ENCODE results near the gene CLEC2A. TPM values are rescaled to one million over a fixed set of nuclear protein-coding genes. Genes with fewer than 3 reads are reported as not detected.

CLEC2A gene
- total RNA-seq, 1 donor from 2014 or later, result not detected

- H3K27me3 ChIP-seq (ENCODE audit: control insufficient read depth, insufficient read depth, low read length), result no peaks in the 10 kb centered on the region
- H3K36me3 ChIP-seq (ENCODE audit: control insufficient read depth, insufficient read depth, low read length), result no peaks in the 10 kb centered on the region
- no peak for FAIRE-seq
- DNase-seq (ENCODE audit: low read depth), result no peak
- no peak for TF ChIP-seq CTCF (IDR thresholded peaks at IDR 0.05; ENCODE audit: insufficient read depth, low read length, severe bottlenecking)
- no peak overlapping the region for H3K4me3 ChIP-seq (ENCODE audit: low read depth, low read length)
These were observed 63.8 kb downstream of the CLEC2A start for GRCh38 chr12:9868311-9868801.

GRCh38 chr12:9867531-9867930, 64.6 kb downstream of the CLEC2A start:
- DNase-seq (ENCODE audit: low read depth) (no peak), FAIRE-seq (no peak)
- no peak for TF ChIP-seq CTCF (IDR thresholded peaks at IDR 0.05; ENCODE audit: insufficient read depth, low read length, severe bottlenecking)
- Histone ChIP-seq H3K4me3 (ENCODE audit: low read depth, low read length) (no peak overlapping the region), H3K27me3 (ENCODE audit: control insufficient read depth, insufficient read depth, low read length) (no peaks in the 10 kb centered on the region), H3K36me3 (ENCODE audit: control insufficient read depth, insufficient read depth, low read length) (no peaks in the 10 kb centered on the region)

GRCh38 chr12:9866860-9867269, 65.3 kb downstream of the CLEC2A start:
- no peak for TF ChIP-seq CTCF (IDR thresholded peaks at IDR 0.05; ENCODE audit: insufficient read depth, low read length, severe bottlenecking)
- no peak overlapping the region for H3K4me3 ChIP-seq (ENCODE audit: low read depth, low read length)

GRCh38 chr12:9864913-9865675, 67.1 kb downstream of the CLEC2A start:
- TF ChIP-seq CTCF (IDR thresholded peaks at IDR 0.05; ENCODE audit: insufficient read depth, low read length, severe bottlenecking), result no peak
- Histone ChIP-seq H3K4me3 (ENCODE audit: low read depth, low read length) (no peak overlapping the region), H3K36me3 (ENCODE audit: control insufficient read depth, insufficient read depth, low read length) (no peaks in the 10 kb centered on the region), H3K27me3 (ENCODE audit: control insufficient read depth, insufficient read depth, low read length) (no peaks in the 10 kb centered on the region)
- DNase-seq (ENCODE audit: low read depth) (no peak), FAIRE-seq (no peak)

More at GRCh38 chr12:9866860-9867269, 65.3 kb downstream of the CLEC2A start:
- FAIRE-seq (no peak), DNase-seq (ENCODE audit: low read depth) (no peak)
- H3K27me3 ChIP-seq (ENCODE audit: control insufficient read depth, insufficient read depth, low read length), result no peaks in the 10 kb centered on the region
- H3K36me3 ChIP-seq (ENCODE audit: control insufficient read depth, insufficient read depth, low read length), result no peaks in the 10 kb centered on the region

Other genes starting within 250 kb of the CLEC2A start
- gene CLECL1, start 199.3 kb downstream of the CLEC2A start, total RNA-seq, result not detected in 2 replicates
- not detected in 2 replicates for gene CD69, start 171.5 kb downstream of the CLEC2A start, total RNA-seq
- 0.13 TPM in 1 of 2 replicates, not detected in the other for gene KLRF1, start 104.9 kb downstream of the CLEC2A start, total RNA-seq
- 0.77 and 3.9 TPM in 2 replicates for gene CLEC2B, start 63.0 kb downstream of the CLEC2A start, total RNA-seq
- gene KLRF2, start 50.9 kb downstream of the CLEC2A start, total RNA-seq, result not detected in 2 replicates
- gene CLEC12A, start 39.0 kb upstream of the CLEC2A start, total RNA-seq, result not detected in 2 replicates
- gene CLEC1B, start 66.8 kb upstream of the CLEC2A start, total RNA-seq, result not detected in 2 replicates
- gene CLEC12B, start 78.3 kb upstream of the CLEC2A start, total RNA-seq, result not detected in 2 replicates
- gene CLEC9A, start 98.3 kb upstream of the CLEC2A start, total RNA-seq, result not detected in 2 replicates
- gene CLEC1A, start 166.6 kb upstream of the CLEC2A start, total RNA-seq, result not detected in 2 replicates
- gene CLEC7A, start 197.8 kb upstream of the CLEC2A start, total RNA-seq, result not detected in 2 replicates
- gene OLR1, start 239.8 kb upstream of the CLEC2A start, total RNA-seq, result 0.38 TPM in 1 of 2 replicates, not detected in the other
- not detected in 2 replicates for gene TMEM52B, start 246.7 kb upstream of the CLEC2A start, total RNA-seq

Measured in bronchial epithelial cell (primary cell).